Psoas muscle (tissue), 8 donors: ENCODE data around the gene ITFG1. TPM values are rescaled to one million over a fixed set of nuclear protein-coding genes. Genes with fewer than 3 reads are reported as not detected.

Source experiments
- ATAC-seq, 4 donors: fragments of 200-7000 bp; cut with Tn5 transposase; one replicate each; pipeline ENCODE4 v1.9.1; 2020; ENCODE audit warnings: moderate library complexity in 3 of 4, mild to moderate bottlenecking in 2 of 4
- DNase-seq, 2 donors: peaks; one replicate each; pipeline ENCODE4 v3.0.0-alpha.2; 2020
- H3K27ac ChIP-seq: fragments of 200-600 bp; one replicate; pipeline ENCODE4 v1.8.0; 2022
- H3K27me3 ChIP-seq, 3 donors: fragments of 200-600 bp in 1 of 3; one replicate each; pipeline versions ENCODE4 v1.6.1 to v1.8.0; 2013 to 2022; ENCODE audit warnings: low read length in 2 of 3, mild to moderate bottlenecking in 2 of 3, moderate library complexity in 1 of 3; ENCODE audit not compliant: insufficient read depth in 3 of 3
- H3K36me3 ChIP-seq, 2 donors: fragments of 200-600 bp in 1 of 2; one replicate each; pipeline versions ENCODE4 v1.6.1 to v1.8.0; 2013 to 2022; ENCODE audit warnings: low read depth in 1 of 2, mild to moderate bottlenecking in 1 of 2, moderate library complexity in 1 of 2; ENCODE audit not compliant: insufficient read depth in 1 of 2
- H3K4me1 ChIP-seq: fragments of 200-600 bp; one replicate; pipeline ENCODE4 v1.8.0; 2022
- H3K4me3 ChIP-seq: fragments of 200-600 bp; one replicate; pipeline ENCODE4 v1.8.0; 2022; ENCODE audit warnings: mild to moderate bottlenecking
- H3K9me3 ChIP-seq: fragments of 200-600 bp; one replicate; pipeline ENCODE4 v1.8.0; 2022
- CTCF ChIP-seq: fragments of 200-600 bp; IDR thresholded peaks from one replicate; pipeline ENCODE4 v1.8.0; 2022; ENCODE audit warnings: antibody characterized with exemption
- WGBS, 3 donors: extraction: QIAGEN DNeasy Blood & Tissue Kit; methylation state at CpG; one replicate each; pipeline versions ENCODE4 v1.1.6 to v1.1.7; 2013; 5-methylcytosine and 5-hydroxymethylcytosine counted together
- intact Hi-C, 2 donors: fragments of 100-400 bp; cut with DNase I; formaldehyde crosslinking; loops; one replicate each; pipeline versions ENCODE4 v1.11.0 to v1.14.2; 2022
- polyA plus RNA-seq, 3 donors: library from polyadenylated mRNA; stranded (reverse); fragments of 200-250 nt; gene quantifications; one replicate each; pipeline ENCODE4 v1.2.3, GENCODE V29; 2013
- total RNA-seq, 4 donors: library from RNA; stranded (reverse); fragmentation: NEBNext Ultra II Directional in 2 of 4; extraction: Animal tissue kit (Norgen Biotek cat#: 25700) in 2 of 4; gene quantifications; one replicate each; pipeline versions ENCODE4 v1.2.1 to v1.2.4, GENCODE V29; 2021 to 2023
- donor health status: healthy with polysubstance abuse.
- donor health status: DM: no; HTN: no; CAD: no; lungs with moderate emphysema.
- donor health status: Bipolar disorder and iron deficiency.
- donor health status: healthy.
- donor health status: DM: yes; HTN: yes; CAD: no.
- donor health status: DM: no; HTN: no; CAD: no.
- donor health status: DM: no; HTN: no; CAD: no.
- donor health status: DM: yes; HTN: yes; CAD: no.

Gene ITFG1
- total and polyA plus RNA-seq, 7 donors: 13.0 to 30.3 (median 22.6) TPM

- intact Hi-C loops: no loop called here
- no peak for TF ChIP-seq CTCF
- DNase-seq (no peak), ATAC-seq (peak in 1 of 4 donors; percentile 25)
- Histone ChIP-seq H3K27ac (no peak overlapping the region), H3K27me3 (no peaks in the 10 kb centered on the region), H3K4me3 (no peak overlapping the region), H3K4me1 (no peaks in the 10 kb centered on the region), H3K9me3 (no peaks in the 10 kb centered on the region), H3K36me3 (peaks cover 0 to 12% of the 10 kb centered on the region in 2 donors)
- WGBS, 3 donors: 72 to 90% (median 76%) methylated on average over 2 of the region's 2 CpGs
Measured at GRCh38 chr16:47262938-47263337, 197.9 kb downstream of the ITFG1 start.

GRCh38 chr16:47260503-47260902, 200.4 kb downstream of the ITFG1 start:
- Histone ChIP-seq H3K4me3 (no peak overlapping the region), H3K27ac (no peak overlapping the region), H3K9me3 (no peaks in the 10 kb centered on the region), H3K27me3 (no peaks in the 10 kb centered on the region), H3K4me1 (peaks cover 1% of the 10 kb centered on the region), H3K36me3 (peaks cover 0 to 24% of the 10 kb centered on the region in 2 donors)
- DNase-seq (no peak), ATAC-seq (no peak)
- intact Hi-C loops: no loop called here
- 77 to 80% (median 80%) methylated on average over 11 of the region's 11 CpGs for WGBS, 3 donors
- no peak for TF ChIP-seq CTCF

DNA sequence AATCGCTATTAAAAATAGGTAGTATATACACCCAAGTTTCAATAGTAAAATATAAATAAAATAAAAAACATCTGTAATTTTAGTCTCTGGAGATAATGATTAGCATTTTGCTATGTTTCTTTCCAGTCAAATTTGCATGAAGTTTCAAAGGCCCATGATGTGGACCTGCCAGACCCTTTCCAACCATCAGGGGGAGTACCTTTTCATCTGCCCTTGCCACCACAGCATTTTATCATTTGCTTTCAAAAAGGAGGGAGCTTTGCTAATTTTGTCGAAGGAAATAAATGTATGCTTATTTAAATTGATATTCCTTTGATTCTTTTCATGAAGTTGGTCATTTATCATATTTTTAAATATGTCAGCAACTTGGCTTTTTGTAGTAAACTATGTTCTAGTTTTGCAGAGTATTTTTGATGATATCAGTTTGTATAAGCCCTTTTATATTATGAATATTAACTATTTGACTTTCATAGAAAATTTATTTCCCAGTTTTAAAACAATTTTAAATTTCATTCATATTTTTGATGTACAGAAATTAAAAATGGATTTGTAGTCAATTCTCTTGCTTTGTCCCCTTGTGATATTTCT, 201.9 kb downstream of the ITFG1 start:
- ATAC-seq (peak in 2 of 4 donors; percentile 59 to 64), DNase-seq (no peak)
- Histone ChIP-seq H3K4me1 (peaks cover 6% of the 10 kb centered on the region), H3K4me3 (no peak overlapping the region), H3K27me3 (no peaks in the 10 kb centered on the region), H3K36me3 (peaks cover 0 to 24% of the 10 kb centered on the region in 2 donors), H3K9me3 (no peaks in the 10 kb centered on the region), H3K27ac (no peak overlapping the region)
- WGBS, 3 donors: 71 to 83% (median 80%) methylated on average over 2 of the region's 2 CpGs
- intact Hi-C loops: no loop called here
- peak; percentile 58 for TF ChIP-seq CTCF

DNA sequence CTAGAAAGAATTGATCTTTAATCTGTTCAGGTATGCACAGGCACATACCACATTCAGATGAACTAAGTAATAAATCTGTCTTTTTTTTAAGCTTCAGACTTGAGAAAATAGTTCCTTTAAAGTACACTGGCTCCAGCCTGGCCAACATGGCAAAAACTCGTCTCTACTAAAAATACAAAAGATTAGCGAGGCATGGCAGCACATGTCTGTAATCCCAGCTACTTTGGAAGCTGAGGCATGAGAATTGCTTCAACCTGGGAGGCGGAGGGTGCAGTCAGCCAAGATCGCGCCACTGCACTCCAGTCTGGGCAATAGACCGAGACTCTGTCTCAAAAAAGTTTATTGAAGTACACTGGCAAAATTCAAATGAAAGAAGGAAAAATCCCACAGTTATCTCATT, 206.1 kb downstream of the ITFG1 start:
- H3K4me1 ChIP-seq: peaks cover 6% of the 10 kb centered on the region
- no peak overlapping the region for H3K4me3 ChIP-seq
- H3K36me3 ChIP-seq: peaks cover 0 to 17% of the 10 kb centered on the region in 2 donors
- no peak overlapping the region for H3K27ac ChIP-seq
- 52 to 69% (median 65%) methylated on average over 6 of the region's 6 CpGs for WGBS, 3 donors
- DNase-seq (no peak), ATAC-seq (peak in 2 of 4 donors; percentile 23 to 53)
- no peak for TF ChIP-seq CTCF
- intact Hi-C loops: no loop called here
- H3K9me3 ChIP-seq: no peaks in the 10 kb centered on the region
- no peaks in the 10 kb centered on the region for H3K27me3 ChIP-seq

- ATAC-seq (no peak), DNase-seq (no peak)
- TF ChIP-seq CTCF: no peak
- intact Hi-C loops: no loop called here
- H3K36me3 ChIP-seq: peaks cover 0 to 5% of the 10 kb centered on the region in 2 donors
- peaks cover 6% of the 10 kb centered on the region for H3K4me1 ChIP-seq
- no peak overlapping the region for H3K4me3 ChIP-seq
- 73 to 90% (median 84%) methylated on average over 2 of the region's 2 CpGs for WGBS, 3 donors
- H3K27me3 ChIP-seq: no peaks in the 10 kb centered on the region
- no peak overlapping the region for H3K27ac ChIP-seq
- no peaks in the 10 kb centered on the region for H3K9me3 ChIP-seq
Measured at GRCh38 chr16:47250983-47251382, 209.9 kb downstream of the ITFG1 start.
